Brain microvascular endothelial cell (primary cell): Measurements from ENCODE around the gene AMPH.

ENCODE experiments used
- DNase-seq: peaks from one replicate; pipeline ENCODE4 v3.0.0-alpha.2; 2020
- H3K27ac ChIP-seq: fragments of 250-450 bp; sonication (Bioruptor Pico); 2 replicates; pipeline ENCODE4 v1.5.1; 2020; ENCODE audit warnings: mild to moderate bottlenecking, moderate library complexity
- H3K27me3 ChIP-seq: fragments of 250-450 bp; sonication (Bioruptor Pico); replicated peaks from 2 replicates; pipeline ENCODE4 v1.5.1; 2020; ENCODE audit warnings: mild to moderate bottlenecking
- H3K36me3 ChIP-seq: fragments of 250-450 bp; sonication (Bioruptor Pico); replicated peaks from 2 replicates; pipeline ENCODE4 v1.5.1; 2020; ENCODE audit warnings: mild to moderate bottlenecking
- H3K4me3 ChIP-seq: 2 replicates; pipeline ENCODE4 v1.5.1; 2011; ENCODE audit warnings: low read depth, mild to moderate bottlenecking, control low read depth, low read length, moderate library complexity
- CTCF ChIP-seq: IDR thresholded peaks from 2 replicates; pipeline ENCODE4 v1.5.1; 2011; ENCODE audit warnings: low read depth, mild to moderate bottlenecking, moderate library complexity, low read length, control low read depth, inconsistent platforms; ENCODE audit errors: missing control alignments
- in situ Hi-C: cut with HindIII; loops from 2 replicates; pipeline ENCODE4 v1.10.0; 2017; ENCODE audit warnings: low sequenced_read_pairs, low pct_ligation_motif_present

The AMPH gene

GRCh38 chr7:38424750-38425463 lies 206.3 kb downstream of the AMPH start:
- Histone ChIP-seq H3K4me3 (no peak overlapping the region), H3K27ac (no peak overlapping the region), H3K36me3 (no peaks in the 10 kb centered on the region), H3K27me3 (no peaks in the 10 kb centered on the region)
- in situ Hi-C loops = no loop called here
- TF ChIP-seq CTCF = no peak
- no peak for DNase-seq

GRCh38 chr7:38413784-38414183 lies 217.4 kb downstream of the AMPH start:
- TF ChIP-seq CTCF = no peak
- no peaks in the 10 kb centered on the region for H3K27me3 ChIP-seq
- no peaks in the 10 kb centered on the region for H3K36me3 ChIP-seq
- no peak for DNase-seq
- in situ Hi-C loops = no loop called here
- no peak overlapping the region for H3K27ac ChIP-seq
- no peak overlapping the region for H3K4me3 ChIP-seq

- DNase-seq = peak; percentile 31
Observed at GRCh38 chr7:38411404-38411803, 219.8 kb downstream of the AMPH start.

GRCh38 chr7:38410056-38410455 lies 221.1 kb downstream of the AMPH start:
- no peak overlapping the region for H3K27ac ChIP-seq
- in situ Hi-C loops = no loop called here
- DNase-seq = no peak
- H3K27me3 ChIP-seq = no peaks in the 10 kb centered on the region
- no peaks in the 10 kb centered on the region for H3K36me3 ChIP-seq
- H3K4me3 ChIP-seq = no peak overlapping the region
- no peak for TF ChIP-seq CTCF

More at GRCh38 chr7:38411404-38411803, 219.8 kb downstream of the AMPH start:
- peak; percentile 48 for TF ChIP-seq CTCF
- no peak overlapping the region for H3K4me3 ChIP-seq
- in situ Hi-C loops = no loop called here
- no peak overlapping the region for H3K27ac ChIP-seq
- H3K27me3 ChIP-seq = no peaks in the 10 kb centered on the region
- no peaks in the 10 kb centered on the region for H3K36me3 ChIP-seq

- no peak for TF ChIP-seq CTCF
Observed at GRCh38 chr7:38409531-38409930, 221.6 kb downstream of the AMPH start.

More at GRCh38 chr7:38409531-38409930, 221.6 kb downstream of the AMPH start:
- in situ Hi-C loops = no loop called here
- no peak overlapping the region for H3K27ac ChIP-seq
- H3K27me3 ChIP-seq = no peaks in the 10 kb centered on the region
- no peaks in the 10 kb centered on the region for H3K36me3 ChIP-seq
- no peak for DNase-seq
- H3K4me3 ChIP-seq = no peak overlapping the region
